NCI-H2107 treated with DMSO at 0.1 percent for 48 hours (cell line): Measurements from ENCODE around the gene TNS1.

ENCODE experiments used
- DNase-seq: peaks from one replicate; lab custom pipeline; 2025; ENCODE audit not compliant: unreplicated experiment; lab: John Stamatoyannopoulos, UW

Gene TNS1

GRCh38 chr2:217983276-217984233 is 19.2 kb downstream of the TNS1 start:
- DNase-seq = no peak

GRCh38 chr2:217981971-217982370 is 20.8 kb downstream of the TNS1 start:
- no peak for DNase-seq

GRCh38 chr2:217981084-217981730 is 21.6 kb downstream of the TNS1 start:
- no peak for DNase-seq

GRCh38 chr2:217980591-217980990 is 22.2 kb downstream of the TNS1 start:
- DNase-seq = no peak

GRCh38 chr2:217980036-217980435 is 22.8 kb downstream of the TNS1 start:
- DNase-seq = no peak

GRCh38 chr2:217979151-217979811 is 23.5 kb downstream of the TNS1 start:
- DNase-seq = peak; percentile 18

GRCh38 chr2:217978536-217979150 is 24.2 kb downstream of the TNS1 start:
- no peak for DNase-seq

GRCh38 chr2:217977840-217978535 is 24.8 kb downstream of the TNS1 start:
- DNase-seq = no peak

- DNase-seq = no peak
These were observed 26.5 kb downstream of the TNS1 start for GRCh38 chr2:217976301-217976700.

GRCh38 chr2:217975626-217976025 is 27.2 kb downstream of the TNS1 start:
- no peak for DNase-seq

GRCh38 chr2:217974389-217975005 is 28.3 kb downstream of the TNS1 start:
- DNase-seq = no peak

GRCh38 chr2:217973008-217973787 is 29.6 kb downstream of the TNS1 start:
- DNase-seq = no peak

GRCh38 chr2:217972490-217972889 is 30.3 kb downstream of the TNS1 start:
- no peak for DNase-seq

- DNase-seq = no peak
These were observed 30.8 kb downstream of the TNS1 start for GRCh38 chr2:217972037-217972436.

GRCh38 chr2:217971166-217971565 is 31.6 kb downstream of the TNS1 start:
- no peak for DNase-seq

GRCh38 chr2:217970206-217970605 is 32.6 kb downstream of the TNS1 start:
- no peak for DNase-seq

- DNase-seq = no peak
These were observed 33.2 kb downstream of the TNS1 start for GRCh38 chr2:217969588-217969987.

- no peak for DNase-seq
These were observed 34.8 kb downstream of the TNS1 start for GRCh38 chr2:217968023-217968422.

- no peak for DNase-seq
These were observed 36.2 kb downstream of the TNS1 start for GRCh38 chr2:217966423-217967070.
